ENCODE measurements around the gene ITGA7.

GRCh38 chr12:55652352-55652751 lies 55.4 kb downstream of the ITGA7 start:
- TF ChIP-seq, protein P1, sequence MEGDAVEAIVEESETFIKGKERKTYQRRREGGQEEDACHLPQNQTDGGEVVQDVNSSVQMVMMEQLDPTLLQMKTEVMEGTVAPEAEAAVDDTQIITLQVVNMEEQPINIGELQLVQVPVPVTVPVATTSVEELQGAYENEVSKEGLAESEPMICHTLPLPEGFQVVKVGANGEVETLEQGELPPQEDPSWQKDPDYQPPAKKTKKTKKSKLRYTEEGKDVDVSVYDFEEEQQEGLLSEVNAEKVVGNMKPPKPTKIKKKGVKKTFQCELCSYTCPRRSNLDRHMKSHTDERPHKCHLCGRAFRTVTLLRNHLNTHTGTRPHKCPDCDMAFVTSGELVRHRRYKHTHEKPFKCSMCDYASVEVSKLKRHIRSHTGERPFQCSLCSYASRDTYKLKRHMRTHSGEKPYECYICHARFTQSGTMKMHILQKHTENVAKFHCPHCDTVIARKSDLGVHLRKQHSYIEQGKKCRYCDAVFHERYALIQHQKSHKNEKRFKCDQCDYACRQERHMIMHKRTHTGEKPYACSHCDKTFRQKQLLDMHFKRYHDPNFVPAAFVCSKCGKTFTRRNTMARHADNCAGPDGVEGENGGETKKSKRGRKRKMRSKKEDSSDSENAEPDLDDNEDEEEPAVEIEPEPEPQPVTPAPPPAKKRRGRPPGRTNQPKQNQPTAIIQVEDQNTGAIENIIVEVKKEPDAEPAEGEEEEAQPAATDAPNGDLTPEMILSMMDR (IDR thresholded peaks at IDR 0.05), result no peak
- TF ChIP-seq POLR2AphosphoS5 (IDR thresholded peaks at IDR 0.05; ENCODE audit: insufficient read depth in 1 of 2, low read depth in 1 of 2), result no peak
